Measurements from ENCODE around the gene TMEM151B. TPM values are rescaled to one million over a fixed set of nuclear protein-coding genes. Genes with fewer than 3 reads are reported as not detected.

TMEM151B gene
- total and polyA plus RNA-seq, 2 of the 13 experiments (the other 11 are each of a cell fraction or from before 2014, with no cell fraction given), result not detected

DNA sequence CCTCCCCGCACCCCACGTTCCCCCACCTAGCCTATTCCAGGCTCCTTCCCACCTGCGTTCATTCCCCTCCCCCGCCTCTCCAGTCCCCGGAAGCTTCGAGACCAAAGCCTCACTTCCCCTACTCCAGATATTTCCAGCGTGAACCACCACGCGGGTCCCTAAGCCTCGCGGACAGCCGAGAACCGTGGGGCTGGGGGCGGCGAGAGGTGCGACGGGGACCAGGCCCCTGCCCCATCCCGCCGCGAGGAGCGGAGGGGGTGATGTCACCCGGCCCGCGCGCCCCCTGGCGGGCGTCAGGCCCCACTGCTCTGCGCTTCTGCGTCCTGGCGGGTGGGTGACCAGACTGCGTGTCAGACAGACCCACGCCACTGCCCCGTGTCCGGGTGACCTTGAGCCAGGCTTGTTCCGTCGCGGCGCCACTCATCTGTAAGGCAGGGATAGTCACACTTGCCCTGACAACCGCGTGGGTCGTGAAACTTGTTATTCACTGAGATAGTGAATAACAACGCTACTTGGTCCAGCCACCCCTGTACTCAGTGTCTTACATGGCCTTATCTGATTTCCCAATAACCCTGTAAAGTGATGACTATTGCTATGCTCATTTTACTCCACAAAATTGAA lies 32.3 kb upstream of the TMEM151B start (continued):
- TF ChIP-seq LCORL (IDR thresholded peaks at IDR 0.05) (no peak), LCORL (CRISPR knock-in tag; IDR thresholded peaks at IDR 0.05) (peak; percentile 91), CENPX (CRISPR knock-in tag; IDR thresholded peaks at IDR 0.05) (no peak), ZNF557 (CRISPR knock-in tag; IDR thresholded peaks at IDR 0.05) (no peak), ZNF382 (CRISPR knock-in tag; IDR thresholded peaks at IDR 0.05; ENCODE audit: borderline replicate concordance) (no peak), ZNF431 (CRISPR knock-in tag; IDR thresholded peaks at IDR 0.05; ENCODE audit: borderline replicate concordance, low read depth) (peak; percentile 16; the same call in 1 of the 2 replicates), ZNF614 (CRISPR knock-in tag; IDR thresholded peaks at IDR 0.05; ENCODE audit: borderline replicate concordance) (no peak; the same call in 1 of the 2 replicates), CBFB (CRISPR knock-in tag; IDR thresholded peaks at IDR 0.05) (peak; percentile 67; the same call in 1 of the 2 replicates), MTF1 (CRISPR knock-in tag; IDR thresholded peaks at IDR 0.05) (no peak), SETDB1 (CRISPR knock-in tag; IDR thresholded peaks at IDR 0.05; ENCODE audit: borderline replicate concordance) (no peak), ZNF75D (CRISPR knock-in tag; IDR thresholded peaks at IDR 0.05; ENCODE audit: borderline replicate concordance) (no peak), SUZ12 (IDR thresholded peaks at IDR 0.05; ENCODE audit: low read depth, low read length) (0 out of 2 replicates have a peak, but pooled peaks have one; percentile 19), ZNF776 (CRISPR knock-in tag; IDR thresholded peaks at IDR 0.05) (no peak; the same call in 1 of the 2 replicates), KLF12 (CRISPR knock-in tag; IDR thresholded peaks at IDR 0.05; ENCODE audit: borderline replicate concordance) (peak; percentile 95)
- TF ChIP-seq, protein P1, sequence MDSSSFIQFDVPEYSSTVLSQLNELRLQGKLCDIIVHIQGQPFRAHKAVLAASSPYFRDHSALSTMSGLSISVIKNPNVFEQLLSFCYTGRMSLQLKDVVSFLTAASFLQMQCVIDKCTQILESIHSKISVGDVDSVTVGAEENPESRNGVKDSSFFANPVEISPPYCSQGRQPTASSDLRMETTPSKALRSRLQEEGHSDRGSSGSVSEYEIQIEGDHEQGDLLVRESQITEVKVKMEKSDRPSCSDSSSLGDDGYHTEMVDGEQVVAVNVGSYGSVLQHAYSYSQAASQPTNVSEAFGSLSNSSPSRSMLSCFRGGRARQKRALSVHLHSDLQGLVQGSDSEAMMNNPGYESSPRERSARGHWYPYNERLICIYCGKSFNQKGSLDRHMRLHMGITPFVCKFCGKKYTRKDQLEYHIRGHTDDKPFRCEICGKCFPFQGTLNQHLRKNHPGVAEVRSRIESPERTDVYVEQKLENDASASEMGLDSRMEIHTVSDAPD (CRISPR knock-in tag; IDR thresholded peaks at IDR 0.05), result 0 out of 2 replicates have a peak, but pooled peaks have one; percentile 37
- TF ChIP-seq, protein P2, sequence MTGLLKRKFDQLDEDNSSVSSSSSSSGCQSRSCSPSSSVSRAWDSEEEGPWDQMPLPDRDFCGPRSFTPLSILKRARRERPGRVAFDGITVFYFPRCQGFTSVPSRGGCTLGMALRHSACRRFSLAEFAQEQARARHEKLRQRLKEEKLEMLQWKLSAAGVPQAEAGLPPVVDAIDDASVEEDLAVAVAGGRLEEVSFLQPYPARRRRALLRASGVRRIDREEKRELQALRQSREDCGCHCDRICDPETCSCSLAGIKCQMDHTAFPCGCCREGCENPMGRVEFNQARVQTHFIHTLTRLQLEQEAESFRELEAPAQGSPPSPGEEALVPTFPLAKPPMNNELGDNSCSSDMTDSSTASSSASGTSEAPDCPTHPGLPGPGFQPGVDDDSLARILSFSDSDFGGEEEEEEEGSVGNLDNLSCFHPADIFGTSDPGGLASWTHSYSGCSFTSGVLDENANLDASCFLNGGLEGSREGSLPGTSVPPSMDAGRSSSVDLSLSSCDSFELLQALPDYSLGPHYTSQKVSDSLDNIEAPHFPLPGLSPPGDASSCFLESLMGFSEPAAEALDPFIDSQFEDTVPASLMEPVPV (CRISPR knock-in tag; IDR thresholded peaks at IDR 0.05), result peak; percentile 69; the same call in 1 of the 2 replicates
- TF ChIP-seq, protein P3, sequence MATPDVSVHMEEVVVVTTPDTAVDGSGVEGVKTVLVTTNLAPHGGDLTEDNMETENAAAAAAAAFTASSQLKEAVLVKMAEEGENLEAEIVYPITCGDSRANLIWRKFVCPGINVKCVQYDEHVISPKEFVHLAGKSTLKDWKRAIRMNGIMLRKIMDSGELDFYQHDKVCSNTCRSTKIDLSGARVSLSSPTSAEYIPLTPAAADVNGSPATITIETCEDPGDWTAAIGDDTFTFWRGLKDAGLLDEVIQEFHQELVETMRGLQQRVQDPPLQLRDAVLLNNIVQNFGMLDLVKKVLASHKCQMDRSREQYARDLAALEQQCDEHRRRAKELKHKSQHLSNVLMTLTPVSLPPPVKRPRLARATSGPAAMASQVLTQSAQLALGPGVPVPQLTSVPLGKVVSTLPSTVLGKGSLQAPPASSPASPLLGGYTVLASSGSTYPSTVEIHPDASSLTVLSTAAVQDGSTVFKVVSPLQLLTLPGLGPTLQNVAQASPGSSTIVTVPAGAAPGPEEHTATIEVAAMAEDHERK (CRISPR knock-in tag; IDR thresholded peaks at IDR 0.05; ENCODE audit: low read depth), result no peak
- TF ChIP-seq, protein P4, sequence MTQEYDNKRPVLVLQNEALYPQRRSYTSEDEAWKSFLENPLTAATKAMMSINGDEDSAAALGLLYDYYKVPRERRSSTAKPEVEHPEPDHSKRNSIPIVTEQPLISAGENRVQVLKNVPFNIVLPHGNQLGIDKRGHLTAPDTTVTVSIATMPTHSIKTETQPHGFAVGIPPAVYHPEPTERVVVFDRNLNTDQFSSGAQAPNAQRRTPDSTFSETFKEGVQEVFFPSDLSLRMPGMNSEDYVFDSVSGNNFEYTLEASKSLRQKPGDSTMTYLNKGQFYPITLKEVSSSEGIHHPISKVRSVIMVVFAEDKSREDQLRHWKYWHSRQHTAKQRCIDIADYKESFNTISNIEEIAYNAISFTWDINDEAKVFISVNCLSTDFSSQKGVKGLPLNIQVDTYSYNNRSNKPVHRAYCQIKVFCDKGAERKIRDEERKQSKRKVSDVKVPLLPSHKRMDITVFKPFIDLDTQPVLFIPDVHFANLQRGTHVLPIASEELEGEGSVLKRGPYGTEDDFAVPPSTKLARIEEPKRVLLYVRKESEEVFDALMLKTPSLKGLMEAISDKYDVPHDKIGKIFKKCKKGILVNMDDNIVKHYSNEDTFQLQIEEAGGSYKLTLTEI (CRISPR knock-in tag; conservative IDR thresholded peaks at IDR 0.05), result no peak
- TF ChIP-seq, protein P5, sequence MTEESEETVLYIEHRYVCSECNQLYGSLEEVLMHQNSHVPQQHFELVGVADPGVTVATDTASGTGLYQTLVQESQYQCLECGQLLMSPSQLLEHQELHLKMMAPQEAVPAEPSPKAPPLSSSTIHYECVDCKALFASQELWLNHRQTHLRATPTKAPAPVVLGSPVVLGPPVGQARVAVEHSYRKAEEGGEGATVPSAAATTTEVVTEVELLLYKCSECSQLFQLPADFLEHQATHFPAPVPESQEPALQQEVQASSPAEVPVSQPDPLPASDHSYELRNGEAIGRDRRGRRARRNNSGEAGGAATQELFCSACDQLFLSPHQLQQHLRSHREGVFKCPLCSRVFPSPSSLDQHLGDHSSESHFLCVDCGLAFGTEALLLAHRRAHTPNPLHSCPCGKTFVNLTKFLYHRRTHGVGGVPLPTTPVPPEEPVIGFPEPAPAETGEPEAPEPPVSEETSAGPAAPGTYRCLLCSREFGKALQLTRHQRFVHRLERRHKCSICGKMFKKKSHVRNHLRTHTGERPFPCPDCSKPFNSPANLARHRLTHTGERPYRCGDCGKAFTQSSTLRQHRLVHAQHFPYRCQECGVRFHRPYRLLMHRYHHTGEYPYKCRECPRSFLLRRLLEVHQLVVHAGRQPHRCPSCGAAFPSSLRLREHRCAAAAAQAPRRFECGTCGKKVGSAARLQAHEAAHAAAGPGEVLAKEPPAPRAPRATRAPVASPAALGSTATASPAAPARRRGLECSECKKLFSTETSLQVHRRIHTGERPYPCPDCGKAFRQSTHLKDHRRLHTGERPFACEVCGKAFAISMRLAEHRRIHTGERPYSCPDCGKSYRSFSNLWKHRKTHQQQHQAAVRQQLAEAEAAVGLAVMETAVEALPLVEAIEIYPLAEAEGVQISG (CRISPR knock-in tag; IDR thresholded peaks at IDR 0.05), result peak; percentile 67; the same call in 1 of the 2 replicates

Measured in HepG2 (cell line).